HEK293 (cell line): Measurements from ENCODE around the gene KCNMA1.

Source experiments
- CTCF ChIP-seq: fragments of 450-650 bp; formaldehyde crosslinking; IDR thresholded peaks from 2 replicates; pipeline ENCODE4 v1.5.1; 2016; ENCODE audit warnings: missing biosample characterization, missing genetic modification characterization
- ZBTB1 ChIP-seq: fragments of 450-650 bp; formaldehyde crosslinking; IDR thresholded peaks from 2 replicates; pipeline ENCODE4 v1.5.1; 2016; ENCODE audit warnings: missing biosample characterization, missing genetic modification characterization
- ZBTB7A ChIP-seq: fragments of 450-650 bp; formaldehyde crosslinking; IDR thresholded peaks from 2 replicates; pipeline ENCODE4 v1.5.1; 2016; ENCODE audit warnings: low read depth, missing biosample characterization, missing genetic modification characterization
- ZBTB8A ChIP-seq: fragments of 450-650 bp; formaldehyde crosslinking; IDR thresholded peaks from 2 replicates; pipeline ENCODE4 v1.5.1; 2016; ENCODE audit warnings: missing biosample characterization, missing genetic modification characterization
- ZNF2 ChIP-seq: fragments of 450-650 bp; formaldehyde crosslinking; IDR thresholded peaks from 2 replicates; pipeline ENCODE4 v1.5.1; 2016; ENCODE audit warnings: missing biosample characterization, missing genetic modification characterization
- ZNF488 ChIP-seq: fragments of 450-650 bp; formaldehyde crosslinking; IDR thresholded peaks from 2 replicates; pipeline ENCODE4 v1.5.1; 2016; ENCODE audit warnings: missing biosample characterization, missing genetic modification characterization

GRCh38 chr10:77074104-77074624 lies 563.4 kb downstream of the KCNMA1 start:
- no peak for TF ChIP-seq ZNF488 (tag by site-specific recombination)
- TF ChIP-seq ZNF2 (tag by site-specific recombination), result no peak
- TF ChIP-seq ZBTB1 (tag by site-specific recombination), result no peak
- no peak for TF ChIP-seq CTCF (tag by site-specific recombination)
- TF ChIP-seq ZBTB8A (tag by site-specific recombination), result no peak
- no peak for TF ChIP-seq ZBTB7A (tag by site-specific recombination)
